ENCODE data around the gene TASP1.

Gene TASP1

GRCh38 chr20:13341737-13342393, 296.9 kb downstream of the TASP1 start:
- DNase-seq = no peak

DNA sequence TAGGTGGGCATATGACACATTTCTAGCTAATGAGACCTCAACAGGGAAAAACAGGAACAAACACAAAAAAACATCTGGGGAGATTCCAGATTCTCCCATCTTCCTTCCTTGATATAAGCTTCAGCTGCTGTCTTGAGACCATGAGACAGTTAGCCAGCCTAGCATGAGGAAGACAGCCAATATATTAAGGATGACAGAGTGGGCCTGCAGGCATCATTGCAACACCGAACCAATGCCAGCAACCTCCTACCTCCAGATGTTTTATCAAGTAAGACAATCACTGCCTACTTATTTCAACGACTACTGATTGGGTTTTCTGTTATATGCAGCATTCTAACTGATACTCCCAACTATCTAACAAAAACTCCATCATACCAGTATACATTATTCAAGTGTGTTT, 298.6 kb downstream of the TASP1 start:
- peak; percentile 29 for DNase-seq

All from EL (cell line).